ENCODE results near the gene ARHGEF11. TPM values are rescaled to one million over a fixed set of nuclear protein-coding genes. Genes with fewer than 3 reads are reported as not detected.

Gene ARHGEF11
- total and polyA plus RNA-seq, 2 experiments from 2014 or later = 25.0 to 26.9 TPM

DNA sequence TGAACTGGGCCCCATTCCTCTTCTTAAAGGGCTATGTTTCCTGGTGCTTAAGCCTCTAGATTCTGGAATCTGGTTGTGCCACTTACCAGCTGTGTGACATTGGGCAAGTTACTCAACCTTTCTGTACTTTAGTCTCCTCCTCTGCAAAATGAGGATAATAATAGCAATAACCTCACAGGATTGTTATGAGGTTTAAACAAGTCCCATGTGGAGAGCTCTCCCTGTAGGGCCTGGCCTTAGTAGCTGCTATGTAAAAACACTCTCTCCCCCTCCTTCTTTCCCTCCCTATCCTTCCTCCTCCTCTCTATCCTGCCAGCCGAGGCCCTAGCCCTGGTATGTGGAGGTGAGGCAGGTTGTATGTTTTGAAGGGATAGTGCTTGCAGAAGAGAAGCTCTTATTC, 160.2 kb downstream of the ARHGEF11 start:
- Histone ChIP-seq H3K9me3 (ENCODE audit: low read depth) (no peaks in the 10 kb centered on the region), H3K4me1 (ENCODE audit: insufficient read depth) (no peaks in the 10 kb centered on the region), H3K9me2 (replicated peaks; ENCODE audit: insufficient read depth) (no peaks in the 10 kb centered on the region), H2AFZ (no peak overlapping the region), H3K79me2 (no peaks in the 10 kb centered on the region), H3K4me3 (no peak overlapping the region), H4K20me1 (ENCODE audit: insufficient read depth, poor library complexity, severe bottlenecking) (no peaks in the 10 kb centered on the region), H3K4me2 (no peak overlapping the region), H3K36me3 (replicated peaks; ENCODE audit: insufficient read depth, low read depth) (no peaks in the 10 kb centered on the region), H3K27ac (no peak overlapping the region), H3K27me3 (peaks cover 27% of the 10 kb centered on the region)
- DNase-seq (ENCODE audit: low spot score) = no peak
- 50% methylated on average over 1 of the region's 1 CpG for WGBS (ENCODE audit: low lambda C conversion rate, missing lambda C conversion rate)
- TF ChIP-seq, protein P1, sequence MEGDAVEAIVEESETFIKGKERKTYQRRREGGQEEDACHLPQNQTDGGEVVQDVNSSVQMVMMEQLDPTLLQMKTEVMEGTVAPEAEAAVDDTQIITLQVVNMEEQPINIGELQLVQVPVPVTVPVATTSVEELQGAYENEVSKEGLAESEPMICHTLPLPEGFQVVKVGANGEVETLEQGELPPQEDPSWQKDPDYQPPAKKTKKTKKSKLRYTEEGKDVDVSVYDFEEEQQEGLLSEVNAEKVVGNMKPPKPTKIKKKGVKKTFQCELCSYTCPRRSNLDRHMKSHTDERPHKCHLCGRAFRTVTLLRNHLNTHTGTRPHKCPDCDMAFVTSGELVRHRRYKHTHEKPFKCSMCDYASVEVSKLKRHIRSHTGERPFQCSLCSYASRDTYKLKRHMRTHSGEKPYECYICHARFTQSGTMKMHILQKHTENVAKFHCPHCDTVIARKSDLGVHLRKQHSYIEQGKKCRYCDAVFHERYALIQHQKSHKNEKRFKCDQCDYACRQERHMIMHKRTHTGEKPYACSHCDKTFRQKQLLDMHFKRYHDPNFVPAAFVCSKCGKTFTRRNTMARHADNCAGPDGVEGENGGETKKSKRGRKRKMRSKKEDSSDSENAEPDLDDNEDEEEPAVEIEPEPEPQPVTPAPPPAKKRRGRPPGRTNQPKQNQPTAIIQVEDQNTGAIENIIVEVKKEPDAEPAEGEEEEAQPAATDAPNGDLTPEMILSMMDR (IDR thresholded peaks at IDR 0.05; ENCODE audit: poor library complexity) = no peak
- no peak for TF ChIP-seq EZH2phosphoT487 (IDR thresholded peaks at IDR 0.05; ENCODE audit: low read depth, severe bottlenecking, unreplicated experiment)
- TF ChIP-seq EZH2 (IDR thresholded peaks at IDR 0.05; ENCODE audit: borderline replicate concordance) = no peak

MicroRNA genes within 50 kb of the gene (microRNA counts, 767-probe panel; counts per million panel counts)
- not detected for microRNA hsa-miR-765

Small RNA genes lying within 50 kb of the gene (microRNA-seq; reads per million reads assigned to microRNA genes)
- 3.6 reads per million for gene MIR765

Small RNA genes lying within 50 kb of the gene (small RNA-seq; reads per million reads assigned to genes)
- not detected for gene MIR765
- not detected for gene RN7SL612P

Other genes starting within 250 kb of the ARHGEF11 start
- gene SH2D2A, start 228.9 kb downstream of the ARHGEF11 start, total RNA-seq = 0.60 and 2.6 TPM in 2 replicates
- gene SH2D2A, start 228.9 kb downstream of the ARHGEF11 start, polyA plus RNA-seq = 0.18 TPM in 1 of 2 replicates, not detected in the other
- not detected in 2 replicates for gene INSRR, start 186.6 kb downstream of the ARHGEF11 start, total RNA-seq
- gene INSRR, start 186.6 kb downstream of the ARHGEF11 start, polyA plus RNA-seq = not detected in 2 replicates
- gene NTRK1, start 184.9 kb downstream of the ARHGEF11 start, total RNA-seq = 0.13 TPM in 1 of 2 replicates, not detected in the other
- not detected in 2 replicates for gene NTRK1, start 184.9 kb downstream of the ARHGEF11 start, polyA plus RNA-seq
- gene PEAR1, start 152.0 kb downstream of the ARHGEF11 start, total RNA-seq = 5.3 and 6.1 TPM in 2 replicates
- 6.3 and 7.3 TPM in 2 replicates for gene PEAR1, start 152.0 kb downstream of the ARHGEF11 start, polyA plus RNA-seq
- not detected in 2 replicates for gene LRRC71, start 125.1 kb downstream of the ARHGEF11 start, total RNA-seq
- not detected in 2 replicates for gene LRRC71, start 125.1 kb downstream of the ARHGEF11 start, polyA plus RNA-seq
- gene ETV3L, start 54.1 kb upstream of the ARHGEF11 start, total RNA-seq = not detected in 2 replicates
- not detected in 2 replicates for gene ETV3L, start 54.1 kb upstream of the ARHGEF11 start, polyA plus RNA-seq
- 17.6 and 18.3 TPM in 2 replicates for gene ETV3, start 92.7 kb upstream of the ARHGEF11 start, total RNA-seq
- 8.0 and 8.4 TPM in 2 replicates for gene ETV3, start 92.7 kb upstream of the ARHGEF11 start, polyA plus RNA-seq

All from hepatocyte (in vitro differentiated cells).